Stimulated activated naive B cell treated with anti-CD40 and anti-IgM and Interleukin-4, amounts not matched to agents 10 μg/mL and 1 μg/mL and 100 μg/mL, for 72 hours (primary cell): ENCODE results near the gene ZIC1.
A peak's percentile ranks its signal among the peaks of the same experiment; 100 is the strongest.

ENCODE experiments used
- ATAC-seq, 2 donors: fragments of 150-1000 bp; cut with Tn5 transposase; replicated peaks; 2 replicates each; pipeline ENCODE4 v1.10.0; 2021; ENCODE audit warnings: moderate library complexity in 1 of 2
- DNase-seq: peaks from one replicate; pipeline ENCODE4 v3.0.0; 2021
- H3K27ac Mint-ChIP-seq: one replicate; pipeline ENCODE4 v1.8.0; 2022; ENCODE audit warnings: mild to moderate bottlenecking, mixed read lengths
- H3K27me3 Mint-ChIP-seq, 2 donors: one replicate each; pipeline ENCODE4 v1.8.0; 2022; ENCODE audit warnings: mixed read lengths in 2 of 2
- H3K36me3 Mint-ChIP-seq, 2 donors: one replicate each; pipeline ENCODE4 v1.8.0; 2022; ENCODE audit warnings: mixed read lengths in 2 of 2, mild to moderate bottlenecking in 1 of 2
- H3K4me1 Mint-ChIP-seq, 2 donors: one replicate each; pipeline ENCODE4 v1.8.0; 2022; ENCODE audit warnings: mixed read lengths in 2 of 2, mild to moderate bottlenecking in 1 of 2
- H3K4me3 Mint-ChIP-seq, 2 donors: one replicate each; pipeline ENCODE4 v1.8.0; 2022; ENCODE audit warnings: mild to moderate bottlenecking in 2 of 2, mixed read lengths in 2 of 2, moderate library complexity in 1 of 2
- H3K9me3 Mint-ChIP-seq, 2 donors: one replicate each; pipeline ENCODE4 v1.8.0; 2022; ENCODE audit warnings: mixed read lengths in 2 of 2, mild to moderate bottlenecking in 1 of 2

ZIC1 gene

GRCh38 chr3:147409143-147410115 is at the start of gene ZIC1:
ZIC1 (plus strand) TSS chr3:147409365; CDS start chr3:147410113, 748 bp downstream.
- H3K27me3 Mint-ChIP-seq = peaks cover 76 to 91% of the 10 kb centered on the region in 2 donors
- H3K27ac Mint-ChIP-seq = peak within 1 kb of the TSS; percentile 94
- peaks cover 20 to 45% of the 10 kb centered on the region in 2 donors for H3K4me1 Mint-ChIP-seq
- DNase-seq (no peak), ATAC-seq (no peak)
- H3K4me3 Mint-ChIP-seq = peak within 1 kb of the TSS; percentile 57 to 62
- peaks cover 3 to 10% of the 10 kb centered on the region in 2 donors for H3K9me3 Mint-ChIP-seq
- peaks cover 12 to 28% of the 10 kb centered on the region in 2 donors for H3K36me3 Mint-ChIP-seq

DNA sequence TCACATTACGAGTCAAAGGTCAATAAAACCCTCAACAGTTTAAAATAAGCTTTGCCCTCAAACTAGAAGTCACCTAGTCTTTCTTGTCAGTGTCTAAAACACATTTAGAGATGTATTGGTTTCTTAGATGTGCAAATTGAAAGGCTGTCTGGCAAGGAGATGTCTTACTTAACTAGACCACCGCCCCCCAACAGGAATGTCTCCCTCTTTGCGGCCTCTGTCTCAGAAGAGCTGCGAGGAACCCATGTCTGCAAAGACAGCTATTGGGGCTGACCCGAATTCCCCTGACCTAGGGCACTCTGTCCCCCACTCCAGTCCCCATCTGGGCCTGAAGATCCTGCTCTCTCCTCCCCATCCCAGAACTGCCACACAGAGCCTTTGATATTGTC is 49.1 kb upstream of the ZIC1 start:
- H3K4me3 Mint-ChIP-seq = no peak overlapping the region
- peaks cover 3 to 4% of the 10 kb centered on the region in 2 donors for H3K36me3 Mint-ChIP-seq
- peaks cover 62 to 82% of the 10 kb centered on the region in 2 donors for H3K27me3 Mint-ChIP-seq
- no peak for DNase-seq
- no peak for ATAC-seq
- H3K9me3 Mint-ChIP-seq = peaks cover 6 to 11% of the 10 kb centered on the region in 2 donors
- no peak overlapping the region for H3K27ac Mint-ChIP-seq
- H3K4me1 Mint-ChIP-seq = peaks cover 0 to 5% of the 10 kb centered on the region in 2 donors

DNA sequence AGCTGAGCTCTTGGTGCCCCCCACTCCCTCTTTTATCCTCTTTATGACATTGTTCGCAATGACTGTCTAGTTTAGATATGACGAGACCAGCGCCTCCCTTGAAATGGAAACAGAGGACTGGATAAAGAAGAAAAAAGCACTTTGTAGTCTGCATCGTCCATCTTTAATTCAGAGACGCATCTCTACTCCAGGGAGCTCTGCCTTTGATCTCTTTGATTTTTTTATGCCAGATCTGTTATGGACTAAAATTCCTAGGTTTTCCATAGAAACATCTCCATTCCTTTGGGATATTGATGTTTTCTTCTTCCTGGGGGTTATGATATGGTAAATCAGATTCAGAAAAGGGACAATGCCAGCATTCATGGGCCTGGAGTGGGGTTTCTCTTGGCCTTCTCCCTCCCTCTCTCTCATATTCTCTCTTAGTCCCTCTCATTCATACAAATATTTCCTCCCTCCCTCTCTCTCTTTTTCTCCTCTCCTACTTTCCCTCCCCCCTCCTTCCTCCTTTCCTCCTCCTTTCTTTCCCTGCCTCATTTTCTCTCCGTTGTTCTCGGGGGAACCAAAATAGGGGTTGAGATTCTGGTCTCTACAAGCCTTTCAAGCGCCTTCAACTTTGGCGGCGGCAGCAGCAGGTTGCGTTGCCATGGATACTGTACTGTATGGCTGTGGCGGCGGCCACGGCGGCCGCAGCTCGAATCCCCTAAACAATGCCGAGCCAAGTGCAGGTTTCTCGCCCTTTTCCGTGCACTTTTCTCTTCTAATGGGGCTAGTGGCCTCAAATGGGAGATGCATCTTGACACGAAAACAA is 48.3 kb upstream of the ZIC1 start:
- DNase-seq (no peak), ATAC-seq (no peak)
- peaks cover 0 to 5% of the 10 kb centered on the region in 2 donors for H3K4me1 Mint-ChIP-seq
- H3K9me3 Mint-ChIP-seq = peaks cover 4 to 11% of the 10 kb centered on the region in 2 donors
- no peak overlapping the region for H3K4me3 Mint-ChIP-seq
- peaks cover 58 to 83% of the 10 kb centered on the region in 2 donors for H3K27me3 Mint-ChIP-seq
- no peak overlapping the region for H3K27ac Mint-ChIP-seq
- H3K36me3 Mint-ChIP-seq = peaks cover 3 to 4% of the 10 kb centered on the region in 2 donors

- peaks cover 0 to 5% of the 10 kb centered on the region in 2 donors for H3K4me1 Mint-ChIP-seq
- no peak overlapping the region for H3K4me3 Mint-ChIP-seq
- DNase-seq (no peak), ATAC-seq (no peak)
- H3K27ac Mint-ChIP-seq = no peak overlapping the region
- H3K9me3 Mint-ChIP-seq = peaks cover 4 to 11% of the 10 kb centered on the region in 2 donors
- H3K36me3 Mint-ChIP-seq = peaks cover 3 to 4% of the 10 kb centered on the region in 2 donors
- peaks cover 49 to 74% of the 10 kb centered on the region in 2 donors for H3K27me3 Mint-ChIP-seq
These were observed 47.4 kb upstream of the ZIC1 start for GRCh38 chr3:147361454-147362420.

DNA sequence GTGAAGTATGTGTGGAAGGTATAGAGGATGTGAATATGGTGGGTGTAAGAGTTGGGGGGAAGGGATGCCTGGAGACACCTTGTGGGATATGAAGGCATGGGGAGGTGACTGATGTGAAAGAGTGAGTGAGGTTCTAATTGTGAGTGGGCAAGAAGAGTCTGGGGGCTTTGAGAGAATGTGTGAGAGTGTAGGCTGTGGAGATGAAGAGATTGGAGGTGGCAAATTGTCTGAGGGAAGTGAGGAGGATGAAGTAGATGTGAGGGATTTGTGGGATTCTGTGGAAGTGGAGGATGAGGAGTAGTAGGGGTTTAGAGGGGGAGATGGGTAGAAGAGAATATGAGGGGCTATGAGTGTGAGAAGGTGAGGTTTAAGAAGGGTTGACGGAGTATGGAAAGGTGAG is 44.4 kb upstream of the ZIC1 start:
- ATAC-seq = no peak
- H3K4me3 Mint-ChIP-seq = no peak overlapping the region
- H3K4me1 Mint-ChIP-seq = no peaks in the 10 kb centered on the region
- peaks cover 1 to 7% of the 10 kb centered on the region in 2 donors for H3K9me3 Mint-ChIP-seq
- DNase-seq = no peak
- no peak overlapping the region for H3K27ac Mint-ChIP-seq
- no peaks in the 10 kb centered on the region for H3K36me3 Mint-ChIP-seq
- H3K27me3 Mint-ChIP-seq = peaks cover 45 to 69% of the 10 kb centered on the region in 2 donors

DNA sequence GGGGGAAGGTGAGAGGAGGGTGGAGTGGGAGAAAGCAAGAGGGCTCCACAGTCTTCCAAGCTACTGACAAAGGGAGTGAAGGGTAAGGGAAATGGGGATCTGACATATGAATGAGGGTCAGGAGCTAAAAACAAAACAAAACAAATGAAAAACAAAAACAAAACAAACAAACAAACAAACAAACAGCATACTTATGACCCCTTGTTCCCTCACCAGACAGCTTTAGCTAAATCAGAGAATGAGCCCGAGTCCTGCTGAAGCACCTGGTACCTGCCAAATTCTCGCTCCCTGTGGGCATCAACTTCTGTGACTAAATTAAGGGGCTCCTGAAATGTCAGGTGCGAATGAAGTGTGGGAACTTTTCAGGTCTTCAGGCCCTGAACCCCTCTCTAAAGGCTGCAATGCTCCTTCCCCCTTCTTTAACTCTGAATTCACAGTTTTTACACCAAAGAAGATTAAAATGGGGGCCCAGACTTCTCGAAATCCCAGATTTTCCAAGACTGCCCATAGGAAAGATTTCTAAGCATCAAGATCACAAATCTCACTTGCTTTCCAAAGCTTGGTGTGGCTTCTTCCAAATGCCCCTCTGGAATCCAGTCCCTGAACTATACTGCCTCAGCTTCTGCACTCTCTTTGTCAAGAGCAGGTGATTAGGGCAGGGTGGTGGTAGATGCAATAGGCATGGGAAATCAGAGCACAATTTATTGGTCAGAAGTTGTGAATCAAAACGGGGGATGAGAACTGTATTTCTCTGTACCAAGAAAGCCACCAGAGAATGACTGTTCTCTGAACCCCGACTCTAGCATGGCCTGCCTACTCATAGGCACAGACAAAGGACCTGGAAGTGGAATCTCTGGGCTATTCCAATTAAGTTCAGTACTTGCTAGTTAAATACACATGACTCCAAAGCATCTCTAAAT is 43.7 kb upstream of the ZIC1 start:
- H3K4me3 Mint-ChIP-seq = no peak overlapping the region
- H3K4me1 Mint-ChIP-seq = no peaks in the 10 kb centered on the region
- no peak overlapping the region for H3K27ac Mint-ChIP-seq
- no peaks in the 10 kb centered on the region for H3K36me3 Mint-ChIP-seq
- DNase-seq = no peak
- H3K9me3 Mint-ChIP-seq = peaks cover 1 to 7% of the 10 kb centered on the region in 2 donors
- H3K27me3 Mint-ChIP-seq = peaks cover 46 to 69% of the 10 kb centered on the region in 2 donors
- no peak for ATAC-seq

GRCh38 chr3:147367676-147368075 is 41.5 kb upstream of the ZIC1 start:
- Mint-ChIP-seq H3K27me3 (peaks cover 55 to 75% of the 10 kb centered on the region in 2 donors), H3K36me3 (peaks cover 2 to 6% of the 10 kb centered on the region in 2 donors), H3K27ac (no peak overlapping the region), H3K4me1 (no peaks in the 10 kb centered on the region), H3K4me3 (no peak overlapping the region), H3K9me3 (peaks cover 3 to 10% of the 10 kb centered on the region in 2 donors)
- no peak for DNase-seq
- ATAC-seq = no peak

GRCh38 chr3:147368151-147368550 is 41.0 kb upstream of the ZIC1 start:
- H3K27me3 Mint-ChIP-seq = peaks cover 60 to 79% of the 10 kb centered on the region in 2 donors
- ATAC-seq (no peak), DNase-seq (no peak)
- no peak overlapping the region for H3K4me3 Mint-ChIP-seq
- no peaks in the 10 kb centered on the region for H3K4me1 Mint-ChIP-seq
- H3K9me3 Mint-ChIP-seq = peaks cover 3 to 10% of the 10 kb centered on the region in 2 donors
- H3K36me3 Mint-ChIP-seq = peaks cover 2 to 6% of the 10 kb centered on the region in 2 donors
- no peak overlapping the region for H3K27ac Mint-ChIP-seq

- Mint-ChIP-seq H3K4me1 (no peaks in the 10 kb centered on the region), H3K27ac (no peak overlapping the region), H3K9me3 (peaks cover 3 to 10% of the 10 kb centered on the region in 2 donors), H3K36me3 (peaks cover 2 to 6% of the 10 kb centered on the region in 2 donors), H3K27me3 (peaks cover 65 to 80% of the 10 kb centered on the region in 2 donors), H3K4me3 (no peak overlapping the region)
- no peak for DNase-seq
- ATAC-seq = no peak
These were observed 40.5 kb upstream of the ZIC1 start for GRCh38 chr3:147368561-147369221.

DNA sequence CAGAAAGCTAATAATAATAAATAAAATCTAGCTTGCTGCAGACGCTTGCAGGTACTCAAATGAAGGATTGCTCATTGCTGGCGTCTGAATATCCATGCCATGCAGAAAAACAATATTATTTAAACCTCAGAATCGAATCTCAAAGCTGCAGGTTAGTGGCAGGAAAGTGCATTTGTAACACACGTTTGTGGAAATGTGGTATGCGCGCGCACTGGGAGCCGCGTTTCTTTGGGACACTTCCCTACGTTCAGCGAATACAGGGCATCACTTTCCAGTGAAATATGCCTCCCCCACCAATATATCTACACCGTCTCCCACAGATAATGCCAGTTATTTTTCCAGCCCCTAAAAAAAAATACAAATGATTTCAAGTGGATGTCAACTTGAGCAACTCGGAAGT is 39.9 kb upstream of the ZIC1 start:
- ATAC-seq = no peak
- Mint-ChIP-seq H3K9me3 (peaks cover 3 to 10% of the 10 kb centered on the region in 2 donors), H3K36me3 (peaks cover 2 to 6% of the 10 kb centered on the region in 2 donors), H3K27me3 (peaks cover 69 to 82% of the 10 kb centered on the region in 2 donors), H3K27ac (no peak overlapping the region), H3K4me1 (no peaks in the 10 kb centered on the region), H3K4me3 (no peak overlapping the region)
- DNase-seq = no peak

- peaks cover 69 to 82% of the 10 kb centered on the region in 2 donors for H3K27me3 Mint-ChIP-seq
- peaks cover 2 to 6% of the 10 kb centered on the region in 2 donors for H3K36me3 Mint-ChIP-seq
- no peaks in the 10 kb centered on the region for H3K4me1 Mint-ChIP-seq
- H3K4me3 Mint-ChIP-seq = no peak overlapping the region
- peaks cover 2 to 6% of the 10 kb centered on the region in 2 donors for H3K9me3 Mint-ChIP-seq
- DNase-seq (no peak), ATAC-seq (no peak)
- H3K27ac Mint-ChIP-seq = no peak overlapping the region
These were observed 39.5 kb upstream of the ZIC1 start for GRCh38 chr3:147369661-147370123.

GRCh38 chr3:147370349-147370748 is 38.8 kb upstream of the ZIC1 start:
- H3K9me3 Mint-ChIP-seq = peaks cover 2 to 3% of the 10 kb centered on the region in 2 donors
- ATAC-seq = no peak
- peaks cover 2 to 6% of the 10 kb centered on the region in 2 donors for H3K36me3 Mint-ChIP-seq
- no peak overlapping the region for H3K4me3 Mint-ChIP-seq
- DNase-seq = no peak
- H3K4me1 Mint-ChIP-seq = no peaks in the 10 kb centered on the region
- no peak overlapping the region for H3K27ac Mint-ChIP-seq
- peaks cover 67 to 79% of the 10 kb centered on the region in 2 donors for H3K27me3 Mint-ChIP-seq
